Suprapubic skin (tissue), 4 donors: ENCODE measurements around the gene CCDC57. TPM values are rescaled to one million over a fixed set of nuclear protein-coding genes. Genes with fewer than 3 reads are reported as not detected.
A peak's percentile ranks its signal among the peaks of the same experiment; 100 is the strongest.
"Not testable (repeated sequence)": the region's sequence is repeated elsewhere in the genome, so short reads cannot be mapped to it uniquely, and the experiment has no call there.

Experiments used
- DNase-seq, 2 donors: peaks; one replicate each; pipeline ENCODE4 v3.0.0-alpha.2; 2019; ENCODE audit warnings: low spot score in 2 of 2
- H3K27ac ChIP-seq: fragments of 200-600 bp; sonication (generic); one replicate; pipeline ENCODE4 v1.5.1; 2019
- H3K27me3 ChIP-seq: fragments of 200-600 bp; sonication (generic); one replicate; pipeline ENCODE4 v1.5.1; 2019
- H3K36me3 ChIP-seq: fragments of 200-600 bp; sonication (generic); one replicate; pipeline ENCODE4 v1.5.1; 2019
- H3K4me1 ChIP-seq: fragments of 200-600 bp; sonication (generic); one replicate; pipeline ENCODE4 v1.5.1; 2019
- H3K4me3 ChIP-seq: fragments of 200-600 bp; sonication (generic); one replicate; pipeline ENCODE4 v1.5.1; 2019; ENCODE audit warnings: mild to moderate bottlenecking
- H3K9me3 ChIP-seq: fragments of 200-600 bp; sonication (generic); one replicate; pipeline ENCODE4 v1.5.1; 2019
- EP300 ChIP-seq: sonication (generic); formaldehyde crosslinking; IDR thresholded peaks from one replicate; pipeline ENCODE4 v1.6.1; 2017; ENCODE audit warnings: antibody characterized with exemption
- POLR2A ChIP-seq, 2 donors: fragments of 450-650 bp; IDR thresholded peaks; one replicate each; pipeline ENCODE4 v1.6.1; 2017; ENCODE audit warnings: antibody characterized with exemption in 2 of 2, mild to moderate bottlenecking in 2 of 2, moderate library complexity in 2 of 2
- POLR2AphosphoS5 ChIP-seq, 3 donors: sonication (generic); formaldehyde crosslinking; IDR thresholded peaks; one replicate each; pipeline ENCODE4 v1.6.1; 2017; ENCODE audit warnings: antibody characterized with exemption in 3 of 3
- WGBS: methylation state at CpG from one replicate; pipeline ENCODE4 v1.1.5; 2018; 5-methylcytosine and 5-hydroxymethylcytosine counted together
- total RNA-seq, 4 donors: library from RNA; depleted of rRNA; stranded (reverse); fragments of >200 nt; gene quantifications; one replicate each; pipeline ENCODE4 v1.1.0, GENCODE V29; 2016
- TF ChIP-seq, protein P1 (sequence below), 2 donors: fragments of 200-600 bp in 1 of 2; fragments of 450-650 bp in 1 of 2; sonication (generic) in 1 of 2; IDR thresholded peaks; one replicate each; pipeline ENCODE4 v1.5.1; 2016 to 2019; ENCODE audit warnings: antibody characterized with exemption in 2 of 2, mild to moderate bottlenecking in 1 of 2, moderate library complexity in 1 of 2

The CCDC57 gene
- total RNA-seq, 4 donors from 2014 or later = 16.1 to 29.8 (median 20.3) TPM

GRCh38 chr17:82134101-82134500, 78.5 kb downstream of the CCDC57 start:
- TF ChIP-seq EP300 (no peak), POLR2A (IDR thresholded peaks at IDR 0.05) (no peak), POLR2AphosphoS5 (IDR thresholded peaks at IDR 0.05) (peak in 2 of 3 donors; percentile 66 to 96)
- Histone ChIP-seq H3K9me3 (no peaks in the 10 kb centered on the region), H3K4me1 (peaks cover 16% of the 10 kb centered on the region), H3K27me3 (no peaks in the 10 kb centered on the region), H3K27ac (peak overlapping the region; percentile 87), H3K4me3 (no peak overlapping the region), H3K36me3 (no peaks in the 10 kb centered on the region)
- DNase-seq = peak; percentile 78 to 94
- WGBS = 63% methylated on average over 11 of the region's 11 CpGs

DNA sequence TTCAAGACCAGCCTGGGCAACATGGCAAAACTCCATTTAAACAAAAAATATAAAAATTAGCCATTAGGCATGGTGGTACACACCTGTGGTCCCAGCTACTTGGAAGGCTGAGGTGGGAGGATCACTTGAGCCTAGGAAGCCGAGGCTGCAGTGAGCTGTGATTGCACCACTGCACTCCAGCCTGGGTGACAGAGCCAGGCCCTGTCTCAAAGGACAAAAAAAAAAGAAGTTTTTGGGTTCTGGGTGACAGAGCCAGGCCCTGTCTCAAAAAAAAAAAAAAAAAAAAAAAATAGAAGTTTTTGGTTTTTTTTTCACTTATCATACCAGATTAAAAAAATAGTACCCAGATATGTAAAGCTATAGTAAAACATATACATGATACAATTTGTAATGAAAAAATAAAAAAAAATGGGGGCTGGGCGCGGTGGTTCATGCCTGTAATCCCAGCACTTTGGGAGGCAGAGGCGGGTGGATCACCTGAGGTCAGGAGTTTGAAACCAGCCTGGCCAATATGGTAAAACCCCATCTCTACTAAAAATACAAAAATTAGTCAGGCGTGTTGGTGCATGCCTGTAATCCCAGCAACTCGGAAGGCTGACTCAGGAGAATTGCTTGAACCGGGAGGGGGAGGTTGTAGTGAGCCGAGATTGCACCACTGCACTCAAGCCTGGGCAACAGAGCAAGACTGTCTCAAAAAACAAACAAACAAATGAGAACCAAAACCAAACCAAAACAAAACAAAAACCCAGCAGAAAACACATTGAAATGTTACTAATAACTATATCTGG, 79.3 kb downstream of the CCDC57 start:
- peak in 1 of 3 donors; percentile 9 for TF ChIP-seq POLR2AphosphoS5 (IDR thresholded peaks at IDR 0.05)
- H3K9me3 ChIP-seq, H3K27me3 ChIP-seq, DNase-seq, H3K36me3 ChIP-seq, H3K4me3 ChIP-seq: not testable (repeated sequence)
- Histone ChIP-seq H3K4me1 (peaks cover 16% of the 10 kb centered on the region), H3K27ac (peak overlapping the region; percentile 87)
- WGBS = 54% methylated on average over 8 of the region's 8 CpGs

DNA sequence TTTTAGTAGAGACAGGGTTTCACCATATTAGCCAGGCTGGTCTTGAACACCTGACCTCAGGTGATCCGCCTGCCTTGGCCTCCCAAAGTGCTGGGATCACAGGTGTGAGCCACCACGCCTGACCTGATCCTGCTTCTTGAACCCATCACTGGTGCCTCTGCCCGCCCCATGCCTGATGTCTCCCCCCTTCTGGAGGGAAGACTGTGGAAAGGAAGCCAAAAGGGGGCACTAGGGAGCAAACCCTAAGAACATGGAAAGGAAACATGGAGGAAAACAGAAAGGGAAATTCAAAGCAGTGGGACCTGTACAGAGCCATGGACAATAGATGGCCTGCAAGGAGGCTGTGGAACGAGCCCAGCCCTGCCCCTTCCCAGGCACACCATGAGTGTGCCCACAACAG, 83.5 kb downstream of the CCDC57 start:
- no peaks in the 10 kb centered on the region for H3K9me3 ChIP-seq

DNA sequence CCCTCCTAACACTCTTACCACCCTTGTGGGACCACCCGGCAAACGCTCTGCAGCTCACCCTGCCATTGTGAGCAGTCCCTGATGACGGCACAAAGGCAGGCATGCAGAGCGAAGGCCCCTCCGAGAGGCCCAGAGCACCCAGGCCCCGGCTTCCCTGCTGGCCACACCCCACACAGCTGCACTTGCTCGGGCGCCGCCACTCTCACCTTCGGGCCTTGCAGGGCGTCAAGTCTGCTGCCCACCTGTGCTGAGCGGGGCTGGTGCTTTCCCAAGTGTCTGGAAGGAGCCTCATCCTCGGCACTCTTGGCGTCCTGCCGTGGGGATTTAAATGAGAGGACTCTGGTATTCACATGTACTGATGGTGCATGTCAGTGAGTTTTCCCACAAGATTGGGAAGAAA, 84.4 kb downstream of the CCDC57 start:
- peaks cover 15% of the 10 kb centered on the region for H3K36me3 ChIP-seq
- H3K4me1 ChIP-seq = peaks cover 5% of the 10 kb centered on the region
- no peak overlapping the region for H3K27ac ChIP-seq
- no peak for TF ChIP-seq EP300
- no peak for TF ChIP-seq POLR2A (IDR thresholded peaks at IDR 0.05)
- TF ChIP-seq POLR2AphosphoS5 (IDR thresholded peaks at IDR 0.05) = no peak
- TF ChIP-seq, protein P1, sequence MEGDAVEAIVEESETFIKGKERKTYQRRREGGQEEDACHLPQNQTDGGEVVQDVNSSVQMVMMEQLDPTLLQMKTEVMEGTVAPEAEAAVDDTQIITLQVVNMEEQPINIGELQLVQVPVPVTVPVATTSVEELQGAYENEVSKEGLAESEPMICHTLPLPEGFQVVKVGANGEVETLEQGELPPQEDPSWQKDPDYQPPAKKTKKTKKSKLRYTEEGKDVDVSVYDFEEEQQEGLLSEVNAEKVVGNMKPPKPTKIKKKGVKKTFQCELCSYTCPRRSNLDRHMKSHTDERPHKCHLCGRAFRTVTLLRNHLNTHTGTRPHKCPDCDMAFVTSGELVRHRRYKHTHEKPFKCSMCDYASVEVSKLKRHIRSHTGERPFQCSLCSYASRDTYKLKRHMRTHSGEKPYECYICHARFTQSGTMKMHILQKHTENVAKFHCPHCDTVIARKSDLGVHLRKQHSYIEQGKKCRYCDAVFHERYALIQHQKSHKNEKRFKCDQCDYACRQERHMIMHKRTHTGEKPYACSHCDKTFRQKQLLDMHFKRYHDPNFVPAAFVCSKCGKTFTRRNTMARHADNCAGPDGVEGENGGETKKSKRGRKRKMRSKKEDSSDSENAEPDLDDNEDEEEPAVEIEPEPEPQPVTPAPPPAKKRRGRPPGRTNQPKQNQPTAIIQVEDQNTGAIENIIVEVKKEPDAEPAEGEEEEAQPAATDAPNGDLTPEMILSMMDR (IDR thresholded peaks at IDR 0.05) = no peak
- H3K27me3 ChIP-seq = no peaks in the 10 kb centered on the region
- no peak overlapping the region for H3K4me3 ChIP-seq
- H3K9me3 ChIP-seq = no peaks in the 10 kb centered on the region
- DNase-seq = no peak
- 74% methylated on average over 10 of the region's 15 CpGs for WGBS

More for the DNA sequence above, 83.5 kb downstream of the CCDC57 start:
- Histone ChIP-seq H3K27me3 (no peaks in the 10 kb centered on the region), H3K36me3 (peaks cover 15% of the 10 kb centered on the region), H3K27ac (no peak overlapping the region), H3K4me3 (no peak overlapping the region), H3K4me1 (peaks cover 8% of the 10 kb centered on the region)
- no peak for DNase-seq
- no peak for TF ChIP-seq POLR2AphosphoS5 (IDR thresholded peaks at IDR 0.05)
- TF ChIP-seq, protein P1 (IDR thresholded peaks at IDR 0.05) = no peak
- TF ChIP-seq EP300 = no peak
- no peak for TF ChIP-seq POLR2A (IDR thresholded peaks at IDR 0.05)
- WGBS = 94% methylated on average over 4 of the region's 4 CpGs

- no peak for DNase-seq
These were observed 84.9 kb downstream of the CCDC57 start for GRCh38 chr17:82127704-82128103.

GRCh38 chr17:82127315-82127595, 85.4 kb downstream of the CCDC57 start:
- H3K27ac ChIP-seq = no peak overlapping the region
- no peaks in the 10 kb centered on the region for H3K27me3 ChIP-seq
- DNase-seq = no peak
- 100% methylated on average over 1 of the region's 11 CpGs for WGBS
- H3K9me3 ChIP-seq = no peaks in the 10 kb centered on the region
- peaks cover 15% of the 10 kb centered on the region for H3K36me3 ChIP-seq
- no peaks in the 10 kb centered on the region for H3K4me1 ChIP-seq
- H3K4me3 ChIP-seq = no peak overlapping the region
- no peak for TF ChIP-seq POLR2A (IDR thresholded peaks at IDR 0.05)
- TF ChIP-seq, protein P1 (IDR thresholded peaks at IDR 0.05) = no peak
- no peak for TF ChIP-seq POLR2AphosphoS5 (IDR thresholded peaks at IDR 0.05)
- TF ChIP-seq EP300 = no peak

More at GRCh38 chr17:82127704-82128103, 84.9 kb downstream of the CCDC57 start:
- Histone ChIP-seq H3K4me3 (no peak overlapping the region), H3K36me3 (peaks cover 15% of the 10 kb centered on the region), H3K9me3 (no peaks in the 10 kb centered on the region), H3K27ac (no peak overlapping the region), H3K27me3 (no peaks in the 10 kb centered on the region), H3K4me1 (peaks cover 1% of the 10 kb centered on the region)
- WGBS = 92% methylated on average over 9 of the region's 9 CpGs
- TF ChIP-seq POLR2AphosphoS5 (IDR thresholded peaks at IDR 0.05) (no peak), EP300 (no peak), POLR2A (IDR thresholded peaks at IDR 0.05) (no peak)
- TF ChIP-seq, protein P1 (IDR thresholded peaks at IDR 0.05) = no peak
